Caki2 (cell line): ENCODE results near the gene BCAS3. TPM values are rescaled to one million over a fixed set of nuclear protein-coding genes. Genes with fewer than 3 reads are reported as not detected.

Source experiments
- DNase-seq: peaks from one replicate; pipeline ENCODE4 v3.0.0-alpha.2; 2015; ENCODE audit warnings: low read depth
- in situ Hi-C: cut with HindIII; loops from 2 replicates; pipeline ENCODE4 v1.10.0; 2016; ENCODE audit warnings: low sequenced_read_pairs, low pct_unique_long_range_greater_than_20kb, mixed read lengths
- total RNA-seq: library from RNA; depleted of rRNA; stranded (reverse); fragments of >200 nt; shearing (Covaris generic); gene quantifications from 2 replicates; pipeline ENCODE4 v1.2.3, GENCODE V29; 2014; ENCODE audit warnings: low replicate concordance; rRNA removed

Gene BCAS3
- total RNA-seq, result 10.3 and 14.2 TPM in 2 replicates

DNA sequence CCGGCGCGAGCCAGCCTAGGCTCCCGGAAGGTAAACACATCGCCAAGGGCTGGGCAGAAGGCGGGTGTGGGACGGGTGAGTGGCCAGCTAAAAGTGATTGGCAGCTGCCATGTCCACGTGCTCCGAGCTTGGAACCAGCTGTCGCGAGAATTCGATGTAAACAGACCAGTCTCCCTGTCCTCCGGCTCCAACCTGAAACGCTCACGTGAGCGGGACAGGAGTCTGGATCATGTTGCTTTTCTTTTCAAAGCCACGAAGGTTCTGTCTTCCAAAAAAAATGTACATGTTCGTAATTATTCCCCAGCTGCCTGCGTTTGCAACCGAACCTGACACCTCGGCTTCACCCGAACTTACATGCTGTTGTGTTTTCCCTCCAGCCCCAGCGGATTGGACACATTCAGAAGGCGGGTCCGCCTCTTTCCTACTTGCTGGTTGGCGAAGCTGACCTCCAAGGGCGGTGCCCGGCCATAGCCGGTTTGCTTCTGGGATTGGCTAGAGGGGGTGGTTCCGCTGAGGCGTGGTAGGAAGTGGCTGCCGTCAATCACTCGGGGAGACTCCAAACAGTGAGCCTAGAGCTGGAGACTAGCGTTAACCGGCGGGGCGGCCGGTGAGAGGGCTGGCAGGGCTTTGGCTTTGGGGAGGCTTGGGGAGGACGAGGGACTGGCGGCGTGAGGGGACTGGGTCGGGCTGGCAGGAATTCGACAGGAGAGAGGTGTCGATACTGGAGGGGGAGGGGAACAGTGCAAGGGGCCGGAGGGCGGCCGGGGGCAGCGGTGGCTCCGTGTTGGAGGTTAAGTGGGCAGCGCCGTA lies at the start of gene BCAS3:
Gene BCAS3, plus strand, starts transcription at position 544 of the 810 bp plus-strand sequence.
- DNase-seq, result peak; percentile 100
- in situ Hi-C loops, result no loop called here

DNA sequence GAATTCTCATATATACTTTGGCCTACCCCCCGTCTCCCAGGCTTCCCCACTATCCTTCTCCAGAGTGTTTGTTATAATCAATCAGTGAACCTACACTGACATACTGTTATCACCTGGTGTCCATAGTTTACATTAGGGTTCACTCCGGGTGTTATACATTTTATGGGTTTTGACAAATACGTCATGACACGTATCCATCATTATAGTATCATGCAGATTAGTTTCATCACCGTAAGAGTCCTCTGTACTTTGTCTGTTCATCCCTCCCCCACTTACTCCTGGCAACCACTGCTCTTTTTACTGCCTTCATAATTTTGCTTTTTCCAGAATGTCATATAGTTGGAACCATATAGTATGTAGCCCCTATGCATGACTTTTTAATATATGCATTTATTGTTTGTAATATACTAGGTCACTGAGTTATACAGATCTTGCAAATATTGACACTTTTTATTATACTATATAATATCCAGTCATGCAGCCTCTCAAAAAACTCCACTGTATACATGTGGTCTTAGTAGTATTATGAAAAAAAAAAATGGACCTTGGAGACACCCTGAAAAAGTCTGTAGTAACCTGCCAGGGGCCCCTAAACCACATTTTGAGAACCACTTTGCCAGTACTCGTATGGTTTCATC lies 49.3 kb upstream of the BCAS3 start:
- in situ Hi-C loops, result no loop called here
- DNase-seq, result no peak

DNA sequence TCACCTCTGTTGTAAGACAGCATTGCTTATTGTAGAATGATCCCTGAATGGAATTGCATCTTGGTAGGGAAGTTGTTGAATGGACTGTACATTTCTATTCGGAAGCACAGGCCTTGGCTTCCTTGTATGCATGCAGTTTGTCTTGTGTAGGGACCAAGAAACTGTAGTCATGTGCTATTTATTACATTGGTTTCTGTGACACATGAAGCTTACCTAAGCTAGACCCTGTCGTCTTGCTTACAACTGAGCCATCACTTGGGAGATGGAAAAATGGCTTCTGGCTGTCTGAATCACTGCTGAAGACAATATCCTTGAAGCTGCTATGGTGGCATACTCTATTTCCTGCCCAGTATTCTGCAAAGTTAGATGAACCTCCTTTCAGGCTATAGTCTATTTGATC lies 48.5 kb upstream of the BCAS3 start:
- in situ Hi-C loops, result no loop called here
- DNase-seq, result no peak

DNA sequence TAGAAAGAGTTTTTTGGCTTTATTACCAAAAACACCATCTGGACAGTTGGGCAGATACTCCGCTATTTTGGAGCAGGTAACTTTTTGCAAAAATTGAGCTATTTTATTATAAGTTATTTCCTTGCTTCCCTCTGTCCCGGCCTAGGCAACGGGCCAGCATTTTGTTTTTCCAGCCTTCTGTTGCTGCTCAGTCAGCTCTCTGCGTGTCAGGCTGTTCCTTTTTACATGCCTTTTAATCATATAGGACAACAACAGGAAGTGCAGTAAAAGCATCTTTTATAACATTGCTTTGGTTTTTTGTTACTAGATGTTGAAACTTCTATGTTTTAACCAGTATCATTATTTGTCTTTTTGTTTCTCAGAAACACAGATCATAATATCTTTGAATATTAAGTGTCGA lies 47.3 kb upstream of the BCAS3 start:
- no peak for DNase-seq
- in situ Hi-C loops, result no loop called here

DNA sequence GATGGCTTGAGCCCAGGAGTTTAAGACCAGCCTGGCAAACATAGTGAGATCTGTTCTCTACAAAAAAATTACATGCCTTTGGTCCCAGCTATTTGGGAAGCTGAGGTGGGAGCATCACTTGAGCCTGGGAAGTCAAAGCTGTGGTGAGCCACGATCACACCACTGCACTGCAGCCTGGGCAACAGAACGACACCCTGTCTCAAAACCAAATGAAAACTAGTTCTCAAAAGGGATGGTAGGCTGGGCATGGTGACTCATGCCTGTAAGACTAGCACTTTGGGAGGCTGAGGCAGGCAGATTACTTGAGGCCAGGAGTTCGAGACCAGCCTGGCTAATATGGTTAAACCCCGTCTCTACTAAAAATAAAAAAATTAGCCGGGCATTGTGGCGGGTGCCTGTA lies 46.5 kb upstream of the BCAS3 start:
- in situ Hi-C loops, result no loop called here
- DNase-seq, result no peak

DNA sequence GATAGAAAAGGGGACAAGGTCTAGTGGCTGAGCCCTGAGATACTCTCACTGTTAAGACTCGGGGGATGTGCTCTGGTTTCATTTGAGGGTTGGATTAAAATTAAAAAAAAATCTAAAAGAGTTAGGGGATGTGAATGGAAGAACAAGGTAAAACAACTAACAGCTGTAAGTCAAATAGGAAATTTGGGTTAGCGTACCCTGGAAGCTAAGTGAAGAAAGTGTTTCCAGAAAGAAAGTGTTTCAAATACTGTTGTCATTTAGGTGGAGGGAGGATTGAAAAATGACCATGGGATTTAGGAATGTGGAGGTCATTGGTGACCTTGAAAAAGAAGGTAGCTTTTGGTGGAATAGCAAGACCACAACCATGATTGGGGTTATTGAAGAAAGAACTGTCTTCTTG lies 40.0 kb upstream of the BCAS3 start:
- in situ Hi-C loops, result no loop called here
- no peak for DNase-seq

DNA sequence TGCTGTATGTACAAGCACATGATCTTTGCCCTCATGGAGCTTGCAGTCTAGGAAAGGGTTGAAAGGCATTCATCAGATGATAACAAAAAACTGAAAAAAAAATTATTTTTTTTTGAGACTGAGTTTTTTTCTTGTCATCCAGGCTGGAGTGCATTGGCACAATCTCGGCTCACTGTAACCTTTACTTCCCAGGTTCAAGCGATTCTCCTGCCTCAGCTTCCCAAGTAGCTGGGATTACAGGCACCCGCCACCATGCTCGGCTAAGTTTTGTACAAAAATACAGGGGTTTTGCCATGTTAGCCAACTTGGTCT lies 38.7 kb upstream of the BCAS3 start:
- in situ Hi-C loops, result no loop called here

DNA sequence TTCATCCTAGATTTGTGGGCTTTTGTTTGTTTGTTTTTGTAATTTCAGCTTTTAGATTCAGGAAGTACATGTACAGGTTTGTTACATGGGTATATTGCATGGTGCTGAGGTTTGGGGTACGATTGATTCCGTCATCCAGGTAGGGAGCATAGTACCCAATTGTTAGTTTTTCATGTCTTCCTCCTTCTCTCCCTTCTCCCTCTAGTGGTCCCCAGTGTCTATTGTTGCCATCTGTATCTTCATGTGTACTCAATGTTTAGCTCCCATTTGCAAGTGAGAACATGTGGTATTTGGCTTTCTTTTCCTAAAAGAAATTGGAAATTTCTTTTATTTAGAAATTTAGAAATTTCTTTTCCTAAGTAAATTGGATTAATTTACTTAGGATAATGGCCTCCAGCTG lies 37.1 kb upstream of the BCAS3 start:
- peak; percentile 17 for DNase-seq

More for the DNA sequence above, 38.7 kb upstream of the BCAS3 start:
- no peak for DNase-seq

DNA sequence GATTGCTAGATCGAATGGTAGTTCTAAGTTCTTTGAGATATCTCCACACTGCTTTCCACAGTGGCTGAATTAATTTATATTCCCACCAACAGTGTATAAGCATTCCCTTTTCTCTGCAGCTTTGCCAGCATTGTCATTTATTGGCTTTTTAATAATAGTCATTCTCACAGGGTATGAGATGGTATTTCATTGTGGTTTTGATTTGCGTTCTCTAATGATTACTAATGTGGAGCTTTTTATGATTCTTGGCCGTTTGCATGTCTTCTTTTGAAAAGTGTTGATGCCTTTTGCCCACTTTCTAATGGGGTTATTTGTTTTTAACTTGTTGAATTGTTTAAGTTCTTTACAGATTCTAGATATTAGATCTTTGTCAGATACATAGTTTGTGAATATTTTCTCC lies 36.5 kb upstream of the BCAS3 start:
- no peak for DNase-seq
- in situ Hi-C loops, result no loop called here

More for the DNA sequence above, 37.1 kb upstream of the BCAS3 start:
- in situ Hi-C loops, result no loop called here

DNA sequence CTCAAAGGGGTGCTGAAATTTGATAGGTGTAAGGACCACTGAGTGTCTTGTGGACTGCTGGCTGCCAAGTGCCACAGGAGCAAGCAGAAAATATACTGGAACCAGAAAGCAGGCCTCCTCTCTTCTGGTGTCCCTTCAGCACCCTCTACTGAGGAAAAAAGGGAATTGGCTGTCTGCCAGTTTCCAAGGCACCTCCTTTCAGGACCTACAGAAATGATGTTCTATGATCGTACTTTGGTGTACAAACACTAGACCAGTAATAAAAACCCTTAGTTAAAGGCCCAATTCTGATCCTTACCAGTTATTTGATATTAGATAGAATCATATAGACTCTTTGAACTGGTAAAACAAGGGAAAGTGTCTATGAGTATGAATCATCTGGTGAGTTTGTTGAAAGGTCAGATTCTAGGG lies 35.8 kb upstream of the BCAS3 start:
- peak; percentile 74 for DNase-seq
- in situ Hi-C loops, result no loop called here

DNA sequence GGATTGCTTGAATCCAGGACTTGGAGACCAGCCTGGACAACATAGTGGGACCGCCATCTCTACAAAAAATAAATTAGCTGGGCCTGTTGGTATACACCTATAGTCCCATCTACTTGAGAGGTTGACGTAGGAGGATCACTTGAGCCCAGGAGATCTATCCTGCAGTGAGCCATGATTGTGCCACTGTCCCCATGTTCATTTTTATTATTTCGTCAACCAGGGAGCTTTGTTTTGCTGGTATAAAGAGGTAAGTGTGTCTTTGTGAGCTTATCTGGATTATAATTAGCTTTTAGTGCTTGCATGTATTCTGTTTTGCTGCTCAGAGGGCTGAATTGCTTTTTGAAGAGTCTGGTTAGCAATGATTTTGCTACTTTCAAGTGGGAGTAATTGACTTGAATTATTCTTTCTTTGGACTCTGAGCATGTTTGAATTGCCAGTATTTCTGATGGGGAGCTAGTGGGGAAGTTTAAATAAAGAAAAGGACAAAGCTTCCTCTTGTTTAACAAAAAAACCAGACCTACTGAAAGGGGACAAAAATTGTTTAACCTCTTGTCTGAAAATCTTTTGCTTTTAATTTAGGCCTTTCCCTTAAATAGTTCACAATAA lies 31.6 kb upstream of the BCAS3 start:
- DNase-seq, result no peak
- in situ Hi-C loops, result no loop called here

DNA sequence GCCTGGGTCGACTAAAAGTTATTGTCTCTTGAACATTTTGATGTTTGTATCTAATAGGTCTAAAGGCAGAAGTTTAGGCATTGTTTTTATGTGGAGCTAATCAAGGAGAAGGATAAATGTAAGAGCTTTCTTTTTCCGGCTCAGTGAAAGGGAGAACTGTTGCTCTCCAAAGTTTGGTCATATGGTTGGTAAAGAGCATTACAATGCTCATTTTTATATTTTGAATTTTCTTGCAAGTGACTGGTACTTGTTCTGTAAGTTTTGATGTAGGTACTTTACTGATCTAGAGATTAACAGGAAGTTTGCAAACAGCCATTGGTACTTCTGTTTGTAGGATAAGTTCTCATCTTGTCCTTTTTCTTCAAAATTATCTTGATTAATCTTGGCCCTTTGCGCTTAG lies 30.9 kb upstream of the BCAS3 start:
- DNase-seq, result no peak
- in situ Hi-C loops, result no loop called here

DNA sequence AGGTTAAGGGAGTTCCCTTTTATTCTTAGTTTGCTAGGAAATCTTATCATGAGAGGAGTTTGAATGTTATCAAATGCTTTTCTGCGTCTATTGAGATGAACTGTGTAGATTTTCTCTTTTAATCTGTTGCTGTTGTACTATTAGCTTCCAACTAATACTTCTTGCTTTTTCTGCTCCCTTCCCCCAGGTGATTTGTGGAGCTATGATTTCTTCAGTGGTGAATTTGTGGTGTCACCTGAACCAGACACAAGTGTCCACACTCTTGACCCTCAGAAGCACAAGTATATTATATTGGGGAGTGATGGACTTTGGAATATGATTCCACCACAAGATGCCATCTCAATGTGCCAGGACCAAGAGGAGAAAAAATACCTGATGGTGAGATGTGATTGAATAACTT lies 29.9 kb upstream of the BCAS3 start:
- in situ Hi-C loops, result no loop called here
- DNase-seq, result no peak

DNA sequence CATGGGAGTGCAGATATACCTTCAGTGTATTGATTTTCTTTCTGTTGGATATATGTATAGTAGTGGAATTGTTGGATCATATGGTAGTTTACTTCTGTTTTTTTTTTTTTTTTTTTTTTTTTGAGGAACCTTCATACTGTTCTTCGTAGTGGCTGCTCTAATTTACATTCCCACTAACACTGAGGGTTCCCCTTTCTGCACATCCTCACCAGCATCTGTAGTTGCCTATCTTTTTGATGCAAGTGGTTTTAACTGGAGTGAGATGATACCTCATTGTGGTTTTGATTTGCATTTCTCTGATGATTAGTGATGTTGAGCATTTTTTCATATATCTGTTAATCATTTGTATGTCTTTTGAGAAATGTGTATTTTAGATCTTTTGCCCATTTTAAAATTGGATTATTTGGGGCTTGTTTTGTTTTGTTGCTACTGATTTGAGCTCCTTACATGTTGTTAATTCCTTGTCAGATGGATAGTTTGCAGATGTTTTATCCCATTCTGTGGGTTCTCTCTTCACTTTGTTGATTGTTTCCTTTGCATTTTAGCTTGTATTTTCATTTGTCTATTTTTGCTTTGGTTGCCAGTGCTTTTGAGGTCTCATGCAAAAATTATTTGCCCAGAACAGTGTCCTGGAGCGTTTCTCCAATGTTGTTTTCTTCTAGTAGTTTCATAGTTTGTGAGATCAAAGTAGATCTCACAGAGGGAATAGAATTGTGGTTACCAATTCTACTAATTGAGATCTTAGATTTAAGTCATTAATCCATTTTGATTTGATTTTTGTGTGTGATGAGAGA lies 25.0 kb upstream of the BCAS3 start:
- in situ Hi-C loops, result no loop called here
- no peak for DNase-seq

DNA sequence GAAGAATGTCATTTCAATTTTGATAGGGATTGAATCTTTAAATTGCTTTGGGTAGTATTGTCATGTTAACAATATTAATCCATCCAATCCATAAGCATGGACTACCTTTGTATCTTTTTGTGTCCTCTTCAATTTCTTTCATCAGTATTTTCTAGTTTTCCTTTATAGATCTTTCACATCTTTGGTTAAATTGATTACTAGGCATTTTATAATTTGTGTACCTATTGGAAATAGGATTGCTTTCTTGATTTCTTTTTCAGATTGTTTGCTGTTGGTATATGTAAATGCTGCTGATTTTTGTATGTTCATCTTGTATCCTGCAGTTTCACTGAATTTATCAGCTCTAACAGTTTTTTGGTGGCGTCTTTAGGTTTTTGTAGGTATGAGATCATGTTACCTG lies 24.1 kb upstream of the BCAS3 start:
- in situ Hi-C loops, result no loop called here
- no peak for DNase-seq

DNA sequence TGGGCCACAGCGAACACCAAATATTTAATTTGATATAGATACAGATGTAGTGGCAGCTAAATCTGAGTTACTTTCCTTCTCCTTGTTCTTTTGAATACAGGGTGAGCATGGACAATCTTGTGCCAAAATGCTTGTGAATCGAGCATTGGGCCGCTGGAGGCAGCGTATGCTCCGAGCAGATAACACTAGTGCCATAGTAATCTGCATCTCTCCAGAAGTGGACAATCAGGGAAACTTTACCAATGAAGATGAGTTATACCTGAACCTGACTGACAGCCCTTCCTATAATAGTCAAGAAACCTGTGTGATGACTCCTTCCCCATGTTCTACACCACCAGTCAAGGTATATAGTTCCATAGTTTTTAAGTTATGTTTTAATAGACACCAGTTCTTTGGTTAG lies 21.2 kb upstream of the BCAS3 start:
- in situ Hi-C loops, result no loop called here
- DNase-seq, result no peak

DNA sequence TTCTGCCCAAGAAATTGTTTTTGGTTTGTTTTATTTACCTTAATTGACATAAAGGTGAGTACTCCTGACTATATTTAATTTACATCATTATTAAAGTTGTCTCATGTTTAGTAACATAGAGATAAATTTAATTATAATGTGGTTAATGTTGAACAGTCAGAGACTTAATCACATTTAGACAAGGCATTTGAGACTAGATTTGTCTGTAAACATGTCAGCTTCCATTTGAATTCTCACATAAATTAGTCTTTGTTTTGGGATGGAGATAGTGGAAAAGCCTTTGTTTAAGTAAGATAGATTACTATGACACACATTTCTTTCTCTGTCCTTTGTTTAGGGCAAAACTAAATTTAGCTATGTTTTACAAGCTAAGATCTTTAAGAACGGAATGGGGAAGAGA lies 18.5 kb upstream of the BCAS3 start:
- DNase-seq, result no peak
- in situ Hi-C loops, result no loop called here

DNA sequence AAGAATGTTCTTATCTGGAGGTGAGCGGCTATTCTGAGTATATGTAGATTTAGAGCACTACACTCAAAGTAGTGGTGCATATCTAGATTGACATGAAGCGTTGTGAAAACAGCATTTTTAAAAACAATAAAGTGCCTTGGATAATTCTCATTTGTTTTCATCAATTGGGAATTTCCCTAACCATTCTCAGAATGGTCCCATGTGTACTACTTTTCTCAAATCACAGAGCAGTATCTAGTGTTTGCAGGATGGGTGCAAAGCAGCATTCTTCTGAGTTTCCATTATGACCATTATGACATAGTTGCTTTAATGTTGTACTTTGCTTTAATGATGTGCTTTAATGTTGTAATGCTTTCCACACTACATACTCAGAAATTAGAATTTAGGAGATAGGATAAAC lies 16.2 kb upstream of the BCAS3 start:
- in situ Hi-C loops, result no loop called here
- DNase-seq, result no peak

DNA sequence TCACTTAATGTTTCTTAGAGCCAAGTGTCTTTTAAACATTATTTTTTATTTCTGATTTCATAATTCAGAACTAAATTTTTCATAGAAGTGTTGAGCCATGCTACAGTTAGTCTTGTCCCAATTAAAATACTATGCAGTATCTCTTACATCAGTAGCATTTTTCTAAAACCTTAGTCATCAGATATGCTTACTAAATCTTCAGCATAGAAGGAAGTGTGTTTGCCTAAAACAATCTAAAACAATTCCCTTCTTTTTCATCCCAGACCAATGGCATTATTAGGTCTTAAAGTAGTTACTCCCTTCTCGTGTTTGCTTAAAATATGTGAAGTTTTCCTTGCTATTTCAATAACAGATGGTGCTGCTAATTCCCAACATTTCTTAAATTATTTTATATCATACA lies 13.6 kb upstream of the BCAS3 start:
- in situ Hi-C loops, result no loop called here
- DNase-seq, result no peak
